Dendritic cell treated with granulocyte-macrophage colony-stimulating factor and Interleukin-4, amounts not matched to agents 40 ng/mL and 50 ng/mL, for 4 days (primary cell): ENCODE data around the gene GINS2.

Source experiments
- H3K27ac Mint-ChIP-seq: one replicate; pipeline ENCODE4 v1.8.0; 2022; ENCODE audit warnings: mild to moderate bottlenecking, mixed read lengths
- H3K27me3 Mint-ChIP-seq: one replicate; pipeline ENCODE4 v1.8.0; 2022; ENCODE audit warnings: mild to moderate bottlenecking, mixed read lengths
- H3K36me3 Mint-ChIP-seq: one replicate; pipeline ENCODE4 v1.8.0; 2022; ENCODE audit warnings: low read depth, mixed read lengths
- H3K4me1 Mint-ChIP-seq: one replicate; pipeline ENCODE4 v1.8.0; 2022; ENCODE audit warnings: low read depth, mixed read lengths
- H3K4me3 Mint-ChIP-seq: one replicate; pipeline ENCODE4 v1.8.0; 2022; ENCODE audit warnings: mild to moderate bottlenecking, moderate library complexity, mixed read lengths
- H3K9me3 Mint-ChIP-seq: one replicate; pipeline ENCODE4 v1.8.0; 2022; ENCODE audit warnings: mixed read lengths
- intact Hi-C: fragments of 100-400 bp; cut with micrococcal nuclease; formaldehyde crosslinking; loops from one replicate; pipeline ENCODE4 v1.15.0; 2022

The GINS2 gene

DNA sequence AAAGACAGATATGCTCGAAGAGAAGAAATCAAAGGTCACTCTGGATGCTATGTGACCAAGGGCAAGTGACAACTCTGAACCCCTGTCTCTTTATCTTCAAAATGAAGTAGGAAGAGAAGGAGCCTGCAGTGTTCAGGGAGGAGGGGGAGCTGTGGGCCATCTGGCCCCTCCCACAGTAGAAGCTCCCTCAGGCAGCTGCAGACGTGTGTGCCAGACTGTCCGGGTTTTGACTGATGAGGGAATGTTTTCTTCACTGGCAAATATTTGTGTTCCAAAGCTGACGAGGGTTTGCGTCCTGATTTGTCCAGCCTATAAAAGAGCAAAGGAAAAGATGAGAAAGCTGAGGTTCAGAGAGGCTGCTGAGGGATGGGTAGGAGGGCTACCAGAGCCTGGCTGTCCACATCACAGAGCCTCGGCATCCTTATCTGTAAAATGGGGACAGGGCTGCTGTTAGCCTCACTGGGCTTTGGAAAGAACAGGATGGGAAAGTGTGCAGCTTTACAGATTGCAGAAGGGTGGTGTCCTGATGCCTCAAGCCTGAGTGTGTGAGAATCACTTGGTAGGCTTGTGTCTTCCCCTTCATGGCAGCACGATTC lies 1.8 kb upstream of the GINS2 start:
- peaks cover 13% of the 10 kb centered on the region for H3K27me3 Mint-ChIP-seq
- no peaks in the 10 kb centered on the region for H3K36me3 Mint-ChIP-seq
- H3K27ac Mint-ChIP-seq, result no peak overlapping the region
- intact Hi-C loops, result no loop called here
- peaks cover 13% of the 10 kb centered on the region for H3K4me1 Mint-ChIP-seq
- no peak overlapping the region for H3K4me3 Mint-ChIP-seq
- H3K9me3 Mint-ChIP-seq, result no peaks in the 10 kb centered on the region

DNA sequence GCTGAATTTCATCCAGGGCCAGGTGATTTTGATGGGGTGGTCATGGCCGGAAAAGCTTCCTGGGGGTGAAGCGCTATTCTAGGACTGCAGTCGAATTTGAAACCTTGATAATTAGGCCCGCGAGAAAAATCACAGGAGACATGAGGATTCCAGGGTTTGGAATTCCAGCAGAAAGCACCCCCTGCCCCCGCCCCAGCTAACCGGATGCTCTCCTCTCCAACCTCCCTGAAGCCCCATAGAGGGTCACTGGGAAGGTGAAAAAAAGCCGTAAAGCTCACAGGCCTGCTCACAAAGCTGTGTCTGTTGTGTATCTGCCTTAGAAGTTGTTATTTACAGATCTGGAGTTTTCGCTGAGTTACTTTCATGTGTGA lies 1.2 kb upstream of the GINS2 start:
- Mint-ChIP-seq H3K4me1 (peaks cover 13% of the 10 kb centered on the region), H3K27me3 (peaks cover 13% of the 10 kb centered on the region), H3K4me3 (no peak overlapping the region), H3K27ac (no peak overlapping the region), H3K36me3 (no peaks in the 10 kb centered on the region), H3K9me3 (no peaks in the 10 kb centered on the region)
- intact Hi-C loops, result no loop called here

DNA sequence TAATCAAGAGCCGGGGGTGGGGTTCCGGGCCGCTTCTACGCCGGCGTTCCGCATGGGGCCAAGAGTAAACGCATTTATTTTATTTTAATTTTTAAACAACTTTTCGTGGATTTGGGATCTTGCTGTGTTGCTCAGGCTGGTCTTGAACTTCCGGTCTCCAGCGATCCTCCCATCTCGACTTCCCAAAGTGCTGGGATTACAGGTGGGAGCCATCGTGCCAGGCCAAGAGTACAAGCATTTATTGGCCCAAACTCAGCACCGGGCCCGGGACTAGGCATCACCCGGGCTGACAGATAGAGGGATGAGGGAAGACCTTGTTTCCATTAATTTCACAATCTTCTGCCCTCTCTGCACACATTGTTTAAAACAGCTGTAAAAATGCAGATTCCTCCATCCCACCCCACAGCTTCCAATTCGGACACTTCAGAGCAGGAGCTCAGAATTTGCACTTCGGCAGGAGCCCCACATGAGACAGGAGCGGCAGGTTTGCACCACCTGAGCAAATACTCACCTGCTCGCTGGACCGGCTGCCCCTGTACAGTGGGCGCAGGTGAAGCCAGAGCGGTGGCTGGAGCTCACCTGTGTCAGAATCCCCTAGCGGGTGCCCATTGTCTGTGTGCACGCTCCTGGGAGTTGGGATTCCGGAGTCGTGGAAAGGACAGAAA lies 663 bp upstream of the GINS2 start:
- H3K27me3 Mint-ChIP-seq, result peaks cover 12% of the 10 kb centered on the region
- no peak overlapping the region for H3K27ac Mint-ChIP-seq

DNA sequence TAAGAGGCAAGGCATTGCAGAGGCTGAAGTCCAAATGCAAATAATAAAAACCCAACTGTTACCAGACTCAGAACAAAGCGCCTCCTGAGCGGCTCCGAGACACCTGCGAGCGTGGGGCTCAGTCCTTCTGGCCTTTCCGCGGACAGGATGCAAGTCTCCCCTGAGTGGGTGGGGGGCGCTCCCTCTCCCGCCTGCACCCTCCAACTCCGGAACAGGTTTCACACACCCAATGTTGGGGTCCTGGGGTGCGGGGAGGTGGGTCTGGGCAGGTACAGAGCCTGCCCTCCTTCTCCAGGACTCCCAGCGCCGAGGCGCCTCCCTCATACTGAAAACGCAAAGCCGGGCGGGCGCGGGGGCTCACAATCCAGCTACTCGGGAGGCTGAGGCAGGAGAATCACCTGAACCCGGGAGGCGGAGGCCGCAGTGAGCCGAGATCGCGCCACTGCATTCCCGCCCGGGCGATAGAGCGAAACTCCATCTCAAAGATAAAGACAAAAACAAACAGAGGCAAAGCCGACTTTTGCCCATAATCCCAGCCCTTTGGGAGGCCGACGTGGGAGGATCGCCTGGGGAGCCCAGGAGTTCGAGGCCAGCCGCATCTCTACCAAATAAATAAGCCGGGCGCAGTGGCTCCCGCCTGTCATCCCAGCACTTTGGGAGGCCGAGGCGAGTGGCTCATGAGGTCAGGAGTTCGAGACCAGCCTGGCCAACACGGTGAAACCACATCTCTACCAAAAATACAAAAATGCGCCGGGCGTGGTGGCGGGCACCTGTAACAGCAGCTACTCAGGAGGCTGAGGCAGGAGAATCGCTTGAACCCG lies 893 bp downstream of the GINS2 start:
- no peak overlapping the region for H3K27ac Mint-ChIP-seq
- H3K4me1 Mint-ChIP-seq, result peaks cover 7% of the 10 kb centered on the region
- intact Hi-C loops, result no loop called here

More for the DNA sequence above, 663 bp upstream of the GINS2 start:
- intact Hi-C loops, result no loop called here
- Mint-ChIP-seq H3K4me1 (peaks cover 13% of the 10 kb centered on the region), H3K36me3 (no peaks in the 10 kb centered on the region), H3K4me3 (peak overlapping the region; percentile 45), H3K9me3 (no peaks in the 10 kb centered on the region)

DNA sequence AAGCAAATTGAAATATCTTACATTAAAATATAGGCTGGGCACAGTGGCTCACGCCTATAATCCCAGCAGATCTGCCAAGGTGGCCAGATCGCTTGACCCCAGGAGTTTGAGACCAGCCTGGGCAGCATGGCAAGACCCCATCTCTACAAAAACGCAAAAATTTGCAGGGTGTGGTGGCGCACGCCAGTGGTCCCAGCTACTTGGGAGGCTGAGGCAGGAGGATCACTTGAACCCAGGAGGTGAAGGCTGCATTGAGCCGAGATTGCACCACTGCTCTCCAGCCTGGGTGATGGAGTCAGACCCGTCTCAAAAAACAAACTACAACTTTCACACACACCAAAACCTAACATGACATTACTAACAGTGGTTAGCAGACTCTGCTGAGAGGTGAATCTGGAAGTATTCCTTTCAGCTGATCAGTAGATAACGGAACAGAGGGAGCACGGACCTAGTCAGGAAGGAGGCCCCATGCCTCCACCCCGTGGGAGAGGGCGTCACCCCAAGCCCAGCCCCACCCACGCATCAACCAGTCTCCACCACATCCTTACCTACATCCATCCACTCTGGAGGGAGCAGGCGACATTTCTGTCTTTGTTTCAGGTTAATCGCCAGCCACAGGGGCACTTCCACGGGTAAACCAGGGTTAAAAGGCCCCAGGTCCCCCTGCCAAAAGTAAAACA lies 1.7 kb downstream of the GINS2 start:
- H3K4me1 Mint-ChIP-seq, result peaks cover 7% of the 10 kb centered on the region
- H3K4me3 Mint-ChIP-seq, result no peak overlapping the region
- intact Hi-C loops, result no loop called here
- H3K36me3 Mint-ChIP-seq, result no peaks in the 10 kb centered on the region
- H3K9me3 Mint-ChIP-seq, result no peaks in the 10 kb centered on the region
- H3K27ac Mint-ChIP-seq, result no peak overlapping the region
- peaks cover 9% of the 10 kb centered on the region for H3K27me3 Mint-ChIP-seq

More for the DNA sequence above, 893 bp downstream of the GINS2 start:
- Mint-ChIP-seq H3K9me3 (no peaks in the 10 kb centered on the region), H3K27me3 (peaks cover 9% of the 10 kb centered on the region), H3K36me3 (no peaks in the 10 kb centered on the region), H3K4me3 (peak overlapping the region; percentile 71)

DNA sequence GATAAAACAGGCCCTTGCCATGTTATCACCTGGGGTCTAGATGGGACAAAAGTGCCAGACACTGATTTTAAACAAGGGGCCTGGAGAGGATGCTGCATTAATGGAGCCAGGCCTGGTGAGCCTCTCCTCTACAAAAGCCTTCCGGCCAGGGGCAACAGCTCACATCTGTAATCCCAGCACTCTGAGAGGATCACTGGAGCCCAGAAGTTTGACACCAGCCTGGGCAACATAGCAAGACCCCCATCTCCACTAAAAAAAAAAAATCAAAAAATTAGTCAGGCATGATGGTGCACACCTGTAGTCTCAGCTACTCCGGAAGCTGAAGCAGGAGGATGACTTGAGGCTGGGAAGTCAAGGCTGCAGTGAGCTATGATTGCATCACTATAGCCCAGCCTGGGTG lies 3.5 kb downstream of the GINS2 start:
- intact Hi-C loops, result no loop called here
- no peak overlapping the region for H3K27ac Mint-ChIP-seq
- H3K27me3 Mint-ChIP-seq, result peaks cover 5% of the 10 kb centered on the region
- H3K36me3 Mint-ChIP-seq, result no peaks in the 10 kb centered on the region
- H3K4me1 Mint-ChIP-seq, result peaks cover 7% of the 10 kb centered on the region
- no peaks in the 10 kb centered on the region for H3K9me3 Mint-ChIP-seq
- H3K4me3 Mint-ChIP-seq, result no peak overlapping the region

DNA sequence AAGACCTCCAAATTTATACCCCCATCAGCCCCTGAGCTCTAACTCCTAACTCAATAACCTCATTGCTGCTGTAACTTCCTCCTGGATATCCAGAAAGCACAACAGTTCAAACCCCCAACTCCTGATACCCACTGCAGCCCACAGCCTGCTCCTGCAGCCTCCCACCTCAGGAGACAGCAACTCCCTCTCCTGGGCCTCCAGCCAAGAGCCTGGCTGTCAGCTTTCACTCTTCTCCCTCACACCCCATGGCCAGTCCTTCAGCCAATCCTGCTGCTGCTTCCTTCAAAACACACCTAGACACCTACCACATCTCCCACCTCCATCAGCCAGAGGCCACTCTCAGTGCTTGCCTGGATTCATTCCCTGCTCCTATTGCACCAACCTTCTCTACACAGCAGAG lies 5.4 kb downstream of the GINS2 start:
- H3K4me1 Mint-ChIP-seq, result peaks cover 7% of the 10 kb centered on the region

DNA sequence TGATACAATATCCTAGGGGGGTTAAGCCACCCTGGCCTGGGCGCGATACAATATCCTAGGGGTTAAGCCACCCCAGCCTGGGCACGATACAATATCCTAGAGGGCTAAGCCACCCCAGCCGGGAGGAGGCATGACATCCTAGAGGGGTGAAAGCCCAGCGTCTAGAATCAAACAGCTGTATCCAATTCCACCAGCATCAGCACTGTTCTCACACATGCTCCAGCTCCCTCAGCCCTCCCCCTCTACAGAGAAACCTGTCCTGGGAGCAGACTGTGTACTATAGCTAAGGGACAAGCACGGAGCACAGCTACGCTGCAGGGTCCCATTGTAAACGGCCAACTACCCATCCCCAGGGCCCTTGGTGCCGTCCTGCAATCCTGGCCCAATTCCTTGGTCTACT lies 6.2 kb downstream of the GINS2 start:
- H3K27me3 Mint-ChIP-seq, result no peaks in the 10 kb centered on the region
- H3K27ac Mint-ChIP-seq, result no peak overlapping the region
- no peak overlapping the region for H3K4me3 Mint-ChIP-seq
- intact Hi-C loops, result no loop called here
- no peaks in the 10 kb centered on the region for H3K9me3 Mint-ChIP-seq
- peaks cover 5% of the 10 kb centered on the region for H3K36me3 Mint-ChIP-seq
- H3K4me1 Mint-ChIP-seq, result peaks cover 7% of the 10 kb centered on the region

More for the DNA sequence above, 5.4 kb downstream of the GINS2 start:
- intact Hi-C loops, result no loop called here
- Mint-ChIP-seq H3K27ac (no peak overlapping the region), H3K27me3 (no peaks in the 10 kb centered on the region), H3K4me3 (no peak overlapping the region), H3K9me3 (no peaks in the 10 kb centered on the region), H3K36me3 (peaks cover 5% of the 10 kb centered on the region)

DNA sequence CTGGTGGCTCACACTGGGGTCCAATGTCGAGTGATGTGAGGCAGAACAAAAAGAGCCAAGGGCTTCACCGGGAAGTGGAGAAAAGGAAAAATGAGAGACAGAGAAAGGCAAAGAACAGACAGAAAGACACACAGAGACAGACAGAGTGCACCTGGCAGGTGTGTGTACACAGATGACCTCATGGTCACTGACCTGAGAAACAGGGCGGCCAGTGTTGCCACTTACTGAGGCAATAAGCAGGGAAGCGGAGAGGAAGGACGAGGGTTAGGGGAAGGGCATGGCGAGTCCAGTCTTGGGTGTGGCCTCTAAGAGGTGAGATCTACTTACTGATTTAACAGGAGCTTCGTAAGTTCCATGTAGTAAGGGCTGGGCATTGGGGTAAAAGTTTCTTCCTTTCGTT lies 7.5 kb downstream of the GINS2 start:
- Mint-ChIP-seq H3K9me3 (no peaks in the 10 kb centered on the region), H3K27me3 (no peaks in the 10 kb centered on the region), H3K4me1 (no peaks in the 10 kb centered on the region), H3K36me3 (peaks cover 7% of the 10 kb centered on the region), H3K27ac (no peak overlapping the region), H3K4me3 (no peak overlapping the region)
- intact Hi-C loops, result no loop called here

DNA sequence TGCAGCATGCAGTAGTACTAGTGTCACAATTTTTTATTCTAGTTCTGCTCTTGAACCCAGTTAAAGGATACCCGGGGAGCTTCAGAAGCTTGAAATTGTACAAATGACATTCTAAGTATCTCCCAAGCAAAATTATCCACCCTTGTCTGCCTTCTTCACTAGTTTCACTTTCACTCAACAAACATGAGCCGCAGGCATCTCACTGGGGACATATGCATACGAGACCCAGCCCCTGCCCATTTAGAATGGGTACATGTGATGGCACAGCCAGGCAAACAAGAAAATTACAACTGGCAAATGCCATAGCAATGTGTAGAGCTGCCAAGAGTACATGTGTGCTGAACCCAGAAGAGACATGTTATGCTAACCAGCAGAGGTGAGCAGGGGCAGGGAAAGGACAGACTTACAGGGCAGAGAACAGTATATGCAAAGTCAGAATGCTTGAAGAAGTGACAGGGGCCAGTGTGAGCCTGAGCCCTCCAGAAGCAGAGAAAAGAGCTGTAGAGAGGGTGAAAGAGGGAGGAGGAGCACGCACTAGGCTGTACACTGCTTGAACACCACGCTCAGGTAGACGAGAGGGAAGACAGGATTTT lies 8.3 kb downstream of the GINS2 start:
- H3K9me3 Mint-ChIP-seq, result no peaks in the 10 kb centered on the region
- intact Hi-C loops, result no loop called here
- no peaks in the 10 kb centered on the region for H3K4me1 Mint-ChIP-seq
- H3K27me3 Mint-ChIP-seq, result no peaks in the 10 kb centered on the region
- H3K4me3 Mint-ChIP-seq, result no peak overlapping the region
- H3K36me3 Mint-ChIP-seq, result peaks cover 15% of the 10 kb centered on the region
- no peak overlapping the region for H3K27ac Mint-ChIP-seq

DNA sequence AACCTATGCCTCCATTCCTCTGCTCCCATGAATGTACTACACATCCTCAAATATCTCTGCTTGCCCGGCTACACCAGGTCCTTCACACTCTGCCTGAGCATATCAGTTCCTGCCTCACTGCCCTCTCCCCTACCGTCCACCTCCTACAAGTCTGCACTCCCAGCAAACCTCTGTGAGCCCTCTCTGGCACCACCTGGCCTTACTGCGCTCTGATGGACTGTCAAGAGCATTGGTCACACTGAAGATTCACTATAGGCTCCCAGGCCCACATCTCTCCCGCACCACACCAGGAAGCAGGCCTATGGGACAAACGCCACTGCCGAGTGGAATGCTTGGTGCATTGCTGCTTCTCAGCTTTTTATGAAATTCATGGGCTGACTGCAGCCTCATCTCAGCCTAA lies 8.9 kb downstream of the GINS2 start:
- intact Hi-C loops, result no loop called here
- no peak overlapping the region for H3K4me3 Mint-ChIP-seq
- H3K4me1 Mint-ChIP-seq, result no peaks in the 10 kb centered on the region
- H3K27me3 Mint-ChIP-seq, result no peaks in the 10 kb centered on the region
- no peak overlapping the region for H3K27ac Mint-ChIP-seq
- peaks cover 21% of the 10 kb centered on the region for H3K36me3 Mint-ChIP-seq
- no peaks in the 10 kb centered on the region for H3K9me3 Mint-ChIP-seq

DNA sequence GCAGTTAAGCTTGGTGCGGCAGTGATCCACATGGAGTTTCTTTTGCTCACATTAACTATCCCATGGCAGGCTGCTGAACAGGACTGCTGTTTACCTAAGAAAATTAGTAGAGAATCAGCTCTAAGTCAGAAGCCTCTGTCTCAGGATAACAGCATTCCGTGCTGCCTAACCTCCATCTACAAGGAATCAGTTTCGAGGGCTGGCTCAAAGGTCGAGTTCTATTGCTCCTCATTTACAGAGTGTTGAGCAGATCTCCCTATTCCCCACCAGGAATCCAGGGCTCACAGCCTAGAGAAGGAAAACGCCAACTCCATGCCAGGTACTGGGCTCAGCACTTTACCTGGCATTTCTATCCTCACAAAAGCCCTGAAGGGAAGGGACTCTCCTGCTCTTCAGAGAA lies 9.9 kb downstream of the GINS2 start:
- intact Hi-C loops, result no loop called here
- H3K27me3 Mint-ChIP-seq, result no peaks in the 10 kb centered on the region
- no peak overlapping the region for H3K27ac Mint-ChIP-seq
- H3K9me3 Mint-ChIP-seq, result no peaks in the 10 kb centered on the region
- H3K36me3 Mint-ChIP-seq, result peaks cover 31% of the 10 kb centered on the region
- no peak overlapping the region for H3K4me3 Mint-ChIP-seq
- no peaks in the 10 kb centered on the region for H3K4me1 Mint-ChIP-seq

DNA sequence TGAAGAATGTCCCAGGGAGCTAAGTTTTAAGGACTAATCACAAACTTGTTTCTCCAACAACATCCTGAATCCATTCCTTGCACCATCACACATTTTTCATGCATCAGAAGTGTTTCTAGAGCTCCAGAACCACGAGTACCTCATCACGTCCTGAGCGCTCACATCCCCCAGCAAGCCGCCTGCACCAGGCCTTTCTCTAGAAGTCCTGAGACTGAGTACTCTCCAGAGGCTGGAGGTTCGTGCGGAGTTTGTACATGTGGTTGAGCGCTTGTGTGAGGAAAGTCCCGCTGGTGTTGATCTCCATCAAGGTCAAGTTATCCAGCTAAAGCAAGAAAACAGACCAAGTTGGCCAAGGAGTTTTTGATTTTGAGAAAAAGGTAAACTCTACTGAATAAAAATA lies 10.7 kb downstream of the GINS2 start:
- Mint-ChIP-seq H3K9me3 (no peaks in the 10 kb centered on the region), H3K4me3 (no peak overlapping the region), H3K27ac (no peak overlapping the region), H3K36me3 (peaks cover 39% of the 10 kb centered on the region), H3K4me1 (no peaks in the 10 kb centered on the region), H3K27me3 (no peaks in the 10 kb centered on the region)
- intact Hi-C loops, result no loop called here
